WTC11 (cell line): Measurements from ENCODE around the gene OVOL3. TPM values are rescaled to one million over a fixed set of nuclear protein-coding genes. Genes with fewer than 3 reads are reported as not detected.
A peak's percentile ranks its signal among the peaks of the same experiment; 100 is the strongest.

ENCODE experiments used
- ATAC-seq: fragments of 200-7000 bp; cut with Tn5 transposase; 2 replicates; pipeline ENCODE4 v1.10.0; 2021; ENCODE audit warnings: mild to moderate bottlenecking, moderate library complexity
- CTCF ChIA-PET: fragments of 300-600 bp; sonication (Branson Sonifier 250); formaldehyde crosslinking; loops from one replicate; lab custom pipeline; 2021; ENCODE audit warnings: antibody characterized with exemption; lab: Charles Lee
- POLR2A ChIA-PET: fragments of 350-600 bp; sonication (Branson Sonifier 250); formaldehyde crosslinking; loops from one replicate; lab custom pipeline; 2021; ENCODE audit warnings: antibody characterized with exemption; lab: Charles Lee
- DNase-seq: peaks from one replicate; pipeline ENCODE4 v3.0.0; 2021; ENCODE audit warnings: low spot score
- H3K27ac Mint-ChIP-seq: 2 replicates; pipeline ENCODE4 v1.8.0; 2021; ENCODE audit warnings: mixed read lengths
- H3K27me3 Mint-ChIP-seq: 2 replicates; pipeline ENCODE4 v1.8.0; 2021; ENCODE audit warnings: low read depth, mild to moderate bottlenecking, moderate library complexity, mixed read lengths
- H3K36me3 Mint-ChIP-seq: 2 replicates; pipeline ENCODE4 v1.8.0; 2021; ENCODE audit warnings: mixed read lengths
- H3K4me1 Mint-ChIP-seq: 2 replicates; pipeline ENCODE4 v1.8.0; 2022; ENCODE audit warnings: mixed read lengths
- H3K4me3 Mint-ChIP-seq: 2 replicates; pipeline ENCODE4 v1.8.0; 2021; ENCODE audit warnings: mild to moderate bottlenecking, moderate library complexity, mixed read lengths
- H3K9me3 Mint-ChIP-seq: 2 replicates; pipeline ENCODE4 v1.8.0; 2021; ENCODE audit warnings: mixed read lengths
- ARID4B ChIP-seq: sonication (generic); formaldehyde crosslinking; IDR thresholded peaks from 2 replicates; pipeline ENCODE4 v1.8.0; 2023; ENCODE audit warnings: missing genetic modification reagents, mild to moderate bottlenecking, borderline replicate concordance
- ATF6 ChIP-seq: sonication (generic); formaldehyde crosslinking; IDR thresholded peaks from 2 replicates; pipeline ENCODE4 v1.8.1; 2023; ENCODE audit warnings: mild to moderate bottlenecking, missing genetic modification reagents
- ELF4 ChIP-seq: sonication (generic); formaldehyde crosslinking; IDR thresholded peaks from 2 replicates; pipeline ENCODE4 v1.8.1; 2022; ENCODE audit warnings: low read depth, mild to moderate bottlenecking, moderate library complexity, missing genetic modification reagents
- FOXJ3 ChIP-seq: sonication (generic); formaldehyde crosslinking; IDR thresholded peaks from 2 replicates; pipeline ENCODE4 v1.9.0; 2021; ENCODE audit warnings: missing genetic modification reagents, mild to moderate bottlenecking, borderline replicate concordance
- GTF2I ChIP-seq: fragments of 250-450 bp; sonication (Bioruptor Pico); conservative IDR thresholded peaks from 2 replicates; pipeline ENCODE4 v1.4.0; 2021; ENCODE audit warnings: mild to moderate bottlenecking
- HMGXB4 ChIP-seq: sonication (generic); formaldehyde crosslinking; IDR thresholded peaks from 2 replicates; pipeline ENCODE4 v1.8.1; 2023; ENCODE audit warnings: mild to moderate bottlenecking, moderate library complexity, missing genetic modification reagents
- NFE2L1 ChIP-seq: sonication (generic); formaldehyde crosslinking; IDR thresholded peaks from 2 replicates; pipeline ENCODE4 v1.8.1; 2023; ENCODE audit warnings: missing genetic modification reagents
- SMAD3 ChIP-seq: sonication (generic); formaldehyde crosslinking; IDR thresholded peaks from 2 replicates; pipeline ENCODE4 v1.8.0; 2022; ENCODE audit warnings: missing genetic modification reagents, mild to moderate bottlenecking, borderline replicate concordance
- TEAD1 ChIP-seq: sonication (generic); formaldehyde crosslinking; IDR thresholded peaks from 2 replicates; pipeline ENCODE4 v1.8.0; 2022; ENCODE audit warnings: mild to moderate bottlenecking, missing genetic modification reagents
- ZNF281 ChIP-seq: sonication (generic); formaldehyde crosslinking; IDR thresholded peaks from 2 replicates; pipeline ENCODE4 v1.8.0; 2023; ENCODE audit warnings: mild to moderate bottlenecking, missing genetic modification reagents
- ZNF317 ChIP-seq: sonication (generic); formaldehyde crosslinking; IDR thresholded peaks from 2 replicates; pipeline ENCODE4 v1.8.1; 2023; ENCODE audit warnings: low read depth, mild to moderate bottlenecking, moderate library complexity, missing genetic modification reagents, borderline replicate concordance
- ZNF416 ChIP-seq: fragments of 250-450 bp; sonication (Bioruptor Pico); IDR thresholded peaks from 2 replicates; pipeline ENCODE4 v1.9.0; 2021; ENCODE audit warnings: mild to moderate bottlenecking, inconsistent platforms
- total RNA-seq: library from RNA; stranded (reverse); gene quantifications from 3 replicates; pipeline ENCODE4 v1.2.3, GENCODE V29; 2021

Gene OVOL3
- total RNA-seq, 1 experiment from 2014 or later, result not detected

GRCh38 chr19:36106441-36106840 is 4.5 kb upstream of the OVOL3 start (continued):
- no peak for TF ChIP-seq ARID4B (CRISPR knock-in tag)
- TF ChIP-seq ZNF416, result no peak
- TF ChIP-seq ZNF281, result no peak
- TF ChIP-seq FOXJ3 (CRISPR knock-in tag), result no peak
- no peak for TF ChIP-seq HMGXB4 (CRISPR knock-in tag)
- no peak for TF ChIP-seq SMAD3

GRCh38 chr19:36106991-36107390 is 4.0 kb upstream of the OVOL3 start:
- no peak for ATAC-seq
- Mint-ChIP-seq H3K36me3 (peaks cover 12% of the 10 kb centered on the region), H3K27ac (no peak overlapping the region)
- DNase-seq, result no peak
- TF ChIP-seq TEAD1 (CRISPR knock-in tag) (no peak), GTF2I (CRISPR knock-in tag) (0 out of 2 replicates have a peak, but pooled peaks have one; percentile 7), NFE2L1 (CRISPR knock-in tag) (no peak), ATF6 (CRISPR knock-in tag) (no peak)
- TF ChIP-seq, all 79 proteins: peak for 1
- ChIA-PET POLR2A (no interaction called here), CTCF (no interaction called here)
- Mint-ChIP-seq H3K4me1 (peaks cover 13% of the 10 kb centered on the region), H3K9me3 (no peaks in the 10 kb centered on the region), H3K4me3 (no peak overlapping the region), H3K27me3 (no peaks in the 10 kb centered on the region)

GRCh38 chr19:36108684-36109083 is 2.3 kb upstream of the OVOL3 start:
- H3K9me3 Mint-ChIP-seq, result no peaks in the 10 kb centered on the region
- CTCF ChIA-PET, result interaction anchor here (2.1 kb wide), 1 partner anchor 19 kb away, joined by 7 read pairs; no protein-coding TSS in a partner anchor
- ATAC-seq (no peak), DNase-seq (no peak)
- H3K36me3 Mint-ChIP-seq, result peaks cover 12% of the 10 kb centered on the region
- TF ChIP-seq ZNF317 (CRISPR knock-in tag), result no peak
- TF ChIP-seq ELF4, result no peak
- no peaks in the 10 kb centered on the region for H3K27me3 Mint-ChIP-seq
- H3K4me1 Mint-ChIP-seq, result peaks cover 20% of the 10 kb centered on the region
- POLR2A ChIA-PET, result no interaction called here
- H3K4me3 Mint-ChIP-seq, result no peak overlapping the region
- peak overlapping the region; percentile 63; the same call in 1 of the 2 replicates for H3K27ac Mint-ChIP-seq
